Astrocyte (in vitro differentiated cells and primary cell): ENCODE results near the gene DEDD2. TPM values are rescaled to one million over a fixed set of nuclear protein-coding genes. Genes with fewer than 3 reads are reported as not detected.

Source experiments
- DNase-seq: peaks from one replicate; pipeline ENCODE4 v3.0.0-alpha.2; 2010; ENCODE audit warnings: low read depth
- FAIRE-seq: peaks from 2 replicates; lab custom pipeline; 2011; peaks lifted over from hg19 to GRCh38; lab: Jason Lieb, UNC
- H2AFZ ChIP-seq: 2 replicates; pipeline ENCODE4 v1.6.0; 2012; ENCODE audit warnings: low read depth, low read length, inconsistent platforms
- H3K27ac ChIP-seq: 2 replicates; pipeline ENCODE4 v1.5.1; 2011; ENCODE audit warnings: low read depth, low read length, inconsistent platforms
- H3K27me3 ChIP-seq: 2 replicates; pipeline ENCODE4 v1.6.0; 2011; ENCODE audit warnings: low read length, inconsistent platforms; ENCODE audit not compliant: insufficient read depth
- H3K36me3 ChIP-seq: 2 replicates; pipeline ENCODE4 v1.5.1; 2011; ENCODE audit warnings: low read length, inconsistent platforms; ENCODE audit not compliant: insufficient read depth
- H3K4me1 ChIP-seq: 2 replicates; pipeline ENCODE4 v1.5.1; 2011; ENCODE audit warnings: low read length, inconsistent platforms; ENCODE audit not compliant: insufficient read depth
- H3K4me2 ChIP-seq: 2 replicates; pipeline ENCODE4 v1.6.0; 2012; ENCODE audit warnings: low read length, inconsistent platforms
- H3K4me3 ChIP-seq: 2 replicates; pipeline ENCODE4 v1.5.1; 2011; ENCODE audit warnings: low read depth, mild to moderate bottlenecking, low read length, inconsistent platforms; ENCODE audit not compliant: insufficient read depth
- H3K79me2 ChIP-seq: 2 replicates; pipeline ENCODE4 v1.6.0; 2012; ENCODE audit warnings: mild to moderate bottlenecking, low read length, inconsistent platforms; ENCODE audit not compliant: insufficient read depth
- H3K9ac ChIP-seq: 2 replicates; pipeline ENCODE4 v1.6.0; 2012; ENCODE audit warnings: mild to moderate bottlenecking, low read length, inconsistent platforms
- H3K9me3 ChIP-seq: 2 replicates; pipeline ENCODE4 v1.5.1; 2012; ENCODE audit warnings: low read depth, mild to moderate bottlenecking, low read length, inconsistent platforms; ENCODE audit not compliant: insufficient read depth
- H4K20me1 ChIP-seq: 2 replicates; pipeline ENCODE4 v1.6.0; 2012; ENCODE audit warnings: low read length, inconsistent platforms; ENCODE audit not compliant: insufficient read depth
- H3K27ac Mint-ChIP-seq: one replicate; pipeline ENCODE4 v1.8.0; 2021; ENCODE audit warnings: mild to moderate bottlenecking, mixed read lengths; ENCODE audit not compliant: unreplicated experiment
- H3K27me3 Mint-ChIP-seq: one replicate; pipeline ENCODE4 v1.8.0; 2021; ENCODE audit warnings: low read depth, mixed read lengths; ENCODE audit not compliant: unreplicated experiment
- H3K36me3 Mint-ChIP-seq: one replicate; pipeline ENCODE4 v1.8.0; 2021; ENCODE audit warnings: low read depth, mixed read lengths; ENCODE audit not compliant: unreplicated experiment
- H3K4me1 Mint-ChIP-seq: one replicate; pipeline ENCODE4 v1.8.0; 2021; ENCODE audit warnings: low read depth, mixed read lengths; ENCODE audit not compliant: unreplicated experiment
- H3K4me3 Mint-ChIP-seq: one replicate; pipeline ENCODE4 v1.8.0; 2021; ENCODE audit warnings: mild to moderate bottlenecking, moderate library complexity, mixed read lengths; ENCODE audit not compliant: unreplicated experiment
- H3K9me3 Mint-ChIP-seq: one replicate; pipeline ENCODE4 v1.8.0; 2021; ENCODE audit warnings: mild to moderate bottlenecking, mixed read lengths; ENCODE audit not compliant: unreplicated experiment
- CTCF ChIP-seq: IDR thresholded peaks from 2 replicates; pipeline ENCODE4 v1.5.1; 2011; ENCODE audit warnings: low read depth, mild to moderate bottlenecking, inconsistent platforms, low read length, moderate library complexity; ENCODE audit not compliant: insufficient read depth
- EZH2 ChIP-seq: IDR thresholded peaks from 2 replicates; pipeline ENCODE4 v1.6.1; 2012; ENCODE audit warnings: mild to moderate bottlenecking, low read length, inconsistent platforms; ENCODE audit not compliant: insufficient read depth
- total RNA-seq: library from RNA; stranded (reverse); gene quantifications from 2 replicates; pipeline ENCODE4 v1.2.1, GENCODE V29; 2021

Gene DEDD2
- total RNA-seq, 1 donor from 2014 or later = 26.1 TPM

GRCh38 chr19:42151782-42152684 is 65.4 kb downstream of the DEDD2 start:
- H3K4me1 ChIP-seq = no peaks in the 10 kb centered on the region
- FAIRE-seq (no peak), DNase-seq (no peak)
- no peak overlapping the region for H3K27ac ChIP-seq
- H3K79me2 ChIP-seq = no peaks in the 10 kb centered on the region
- no peak overlapping the region for H3K4me2 ChIP-seq
- H3K9ac ChIP-seq = no peak overlapping the region
- Mint-ChIP-seq H3K27ac (no peak overlapping the region), H3K4me1 (no peaks in the 10 kb centered on the region), H3K36me3 (peaks cover 3% of the 10 kb centered on the region), H3K4me3 (no peak overlapping the region), H3K27me3 (peaks cover 79% of the 10 kb centered on the region), H3K9me3 (peaks cover 1% of the 10 kb centered on the region)
- H3K36me3 ChIP-seq = no peaks in the 10 kb centered on the region
- no peaks in the 10 kb centered on the region for H3K9me3 ChIP-seq
- peaks cover 5% of the 10 kb centered on the region for H4K20me1 ChIP-seq
- TF ChIP-seq CTCF = no peak
- peaks cover 49% of the 10 kb centered on the region for H3K27me3 ChIP-seq
- H2AFZ ChIP-seq = no peak overlapping the region
- H3K4me3 ChIP-seq = no peak overlapping the region

DNA sequence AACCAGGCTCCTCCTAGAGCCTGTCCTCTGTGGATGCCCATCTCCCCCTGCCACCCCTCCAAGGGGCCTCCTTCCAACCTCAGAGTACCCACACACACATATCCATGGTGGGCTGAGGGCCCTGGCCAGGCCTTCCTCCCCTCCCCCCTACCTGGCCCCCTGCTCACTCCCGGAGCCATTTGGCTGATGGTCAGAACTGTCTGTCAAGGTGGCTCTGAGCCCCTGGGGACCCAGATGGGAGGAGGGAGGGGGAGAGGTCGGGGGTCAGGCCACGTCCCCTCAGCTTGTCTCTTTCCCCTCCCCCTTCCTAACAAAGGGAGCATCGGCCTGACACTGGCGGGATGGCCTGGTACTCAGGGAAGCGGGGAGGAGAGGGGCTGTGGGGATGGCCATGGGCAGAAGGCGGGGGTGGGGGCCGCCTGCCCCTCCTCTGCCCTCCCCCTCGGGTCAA is 66.5 kb downstream of the DEDD2 start:
- H3K36me3 Mint-ChIP-seq = peaks cover 5% of the 10 kb centered on the region
- H3K9ac ChIP-seq = no peak overlapping the region
- DNase-seq (no peak), FAIRE-seq (no peak)
- H3K27ac Mint-ChIP-seq = no peak overlapping the region
- no peaks in the 10 kb centered on the region for H3K79me2 ChIP-seq
- peaks cover 55% of the 10 kb centered on the region for H3K27me3 ChIP-seq
- no peak overlapping the region for H3K4me3 Mint-ChIP-seq
- no peaks in the 10 kb centered on the region for H3K9me3 Mint-ChIP-seq
- no peaks in the 10 kb centered on the region for H3K36me3 ChIP-seq
- peaks cover 78% of the 10 kb centered on the region for H3K27me3 Mint-ChIP-seq
- no peak overlapping the region for H3K4me3 ChIP-seq
- H3K27ac ChIP-seq = no peak overlapping the region
- H3K4me1 ChIP-seq = no peaks in the 10 kb centered on the region
- no peak overlapping the region for H3K4me2 ChIP-seq
- no peaks in the 10 kb centered on the region for H3K4me1 Mint-ChIP-seq
- no peaks in the 10 kb centered on the region for H3K9me3 ChIP-seq
- peaks cover 5% of the 10 kb centered on the region for H4K20me1 ChIP-seq
- H2AFZ ChIP-seq = no peak overlapping the region
- no peak for TF ChIP-seq CTCF
- TF ChIP-seq EZH2 = no peak

GRCh38 chr19:42150364-42150763 is 67.1 kb downstream of the DEDD2 start:
- Mint-ChIP-seq H3K4me3 (no peak overlapping the region), H3K27ac (no peak overlapping the region), H3K4me1 (no peaks in the 10 kb centered on the region), H3K36me3 (peaks cover 5% of the 10 kb centered on the region), H3K27me3 (peaks cover 77% of the 10 kb centered on the region), H3K9me3 (no peaks in the 10 kb centered on the region)
- Histone ChIP-seq H2AFZ (no peak overlapping the region), H3K79me2 (no peaks in the 10 kb centered on the region), H3K36me3 (no peaks in the 10 kb centered on the region), H3K4me1 (no peaks in the 10 kb centered on the region), H4K20me1 (peaks cover 5% of the 10 kb centered on the region), H3K4me2 (no peak overlapping the region), H3K27me3 (peaks cover 49% of the 10 kb centered on the region), H3K9me3 (no peaks in the 10 kb centered on the region), H3K27ac (no peak overlapping the region), H3K9ac (no peak overlapping the region), H3K4me3 (no peak overlapping the region)
- no peak for FAIRE-seq
- no peak for DNase-seq
- TF ChIP-seq CTCF (no peak), EZH2 (no peak)
